HG03135 (cell line): Measurements from ENCODE around the gene AIPL1.
"Not testable (repeated sequence)": the region's sequence is repeated elsewhere in the genome, so short reads cannot be mapped to it uniquely, and the experiment has no call there.

ENCODE experiments used
- ATAC-seq: cut with Tn5 transposase; IDR thresholded peaks from one replicate; pipeline ENCODE4 v1.9.1; 2021; ENCODE audit warnings: mild to moderate bottlenecking, moderate library complexity; ENCODE audit not compliant: unreplicated experiment

The AIPL1 gene

DNA sequence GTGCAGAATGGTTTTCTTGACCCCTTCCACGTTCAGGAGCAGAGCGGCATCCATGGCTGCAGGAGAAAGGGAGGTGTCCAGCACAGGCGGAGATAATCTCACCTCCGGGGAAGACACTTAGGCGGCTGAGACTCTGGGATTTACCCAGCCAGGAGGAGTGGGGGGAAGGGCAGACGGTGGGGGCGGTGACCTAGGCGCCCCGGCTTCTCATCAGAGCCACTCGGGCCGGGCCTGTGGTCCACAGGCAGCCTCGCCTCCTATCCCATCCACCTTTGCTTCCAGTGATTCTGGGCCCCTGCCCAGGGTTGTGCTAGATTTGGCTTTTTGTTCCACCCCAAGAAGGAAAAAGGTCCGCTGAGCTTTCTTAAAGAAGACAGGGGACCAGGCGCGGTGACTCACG, at the start of gene AIPL1:
AIPL1 (minus strand) TSS at position 71 of the 400 bp plus-strand sequence; CDS start at position 54, 17 bp downstream.
- ATAC-seq = no peak

DNA sequence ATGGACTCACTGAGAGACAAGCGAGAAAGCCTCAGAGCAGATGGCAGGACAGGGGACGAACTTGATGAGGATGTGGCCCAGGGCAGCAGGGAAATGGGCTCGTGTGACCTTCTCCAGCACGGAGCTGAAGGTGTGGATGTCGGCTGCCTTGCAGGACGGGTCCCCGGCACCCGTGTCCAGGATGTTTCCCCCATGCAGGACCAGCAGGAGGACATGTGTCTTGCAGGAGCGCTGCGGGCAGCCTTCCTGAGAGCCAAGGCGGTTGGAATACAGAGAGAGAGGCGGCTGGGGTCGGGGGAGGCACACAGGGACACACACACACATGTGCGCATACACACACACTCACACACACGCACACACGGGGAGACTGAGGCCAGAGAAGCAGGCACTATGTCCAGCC, 48.6 kb upstream of the AIPL1 start:
- ATAC-seq = no peak

DNA sequence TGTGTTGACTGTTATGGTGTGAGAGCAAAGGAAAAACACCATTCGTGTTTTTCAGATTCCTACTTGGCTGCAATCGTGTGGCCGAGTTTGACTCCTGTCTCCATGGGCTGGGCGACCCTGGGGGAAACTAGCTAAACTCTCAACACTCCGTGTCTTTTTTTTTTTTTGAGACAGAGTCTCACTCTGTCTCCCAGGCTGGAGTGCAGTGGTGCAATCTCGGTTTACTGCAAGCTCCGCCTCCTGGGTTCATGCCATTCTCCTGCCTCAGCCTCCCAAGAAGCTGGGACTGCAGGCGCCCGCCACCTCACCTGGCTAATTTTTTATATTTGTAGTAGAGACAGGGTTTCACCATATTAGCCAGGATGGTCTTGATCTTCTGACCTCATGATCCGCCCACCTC, 47.9 kb upstream of the AIPL1 start:
- not testable (repeated sequence) for ATAC-seq

- ATAC-seq = no peak
Observed at GRCh38 chr17:6482105-6482455, 47.2 kb upstream of the AIPL1 start.

DNA sequence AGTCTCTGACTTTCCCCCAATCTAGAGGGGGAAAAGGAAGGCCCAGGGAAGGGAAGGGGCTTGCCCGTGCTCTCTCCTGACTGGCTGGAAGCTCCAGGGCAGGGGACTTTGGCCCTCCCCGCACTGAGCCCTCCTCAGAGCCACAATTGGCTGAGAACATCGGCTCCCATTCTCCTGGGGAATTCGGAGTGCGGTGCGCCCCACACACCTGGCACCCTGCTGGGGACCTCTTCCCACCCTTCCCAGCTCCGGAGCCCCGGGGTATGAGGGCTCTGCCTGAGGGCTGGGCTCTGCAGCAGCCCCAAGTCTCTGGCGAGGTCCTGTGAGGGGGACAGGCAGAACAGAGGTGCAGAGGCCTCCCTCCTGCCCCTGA, 45.4 kb upstream of the AIPL1 start:
- no peak for ATAC-seq

GRCh38 chr17:6479622-6480302, 44.8 kb upstream of the AIPL1 start:
- ATAC-seq = no peak

- ATAC-seq = no peak
Observed at GRCh38 chr17:6478486-6478885, 43.6 kb upstream of the AIPL1 start.

- ATAC-seq = no peak
Observed at GRCh38 chr17:6477831-6478383, 43.0 kb upstream of the AIPL1 start.

DNA sequence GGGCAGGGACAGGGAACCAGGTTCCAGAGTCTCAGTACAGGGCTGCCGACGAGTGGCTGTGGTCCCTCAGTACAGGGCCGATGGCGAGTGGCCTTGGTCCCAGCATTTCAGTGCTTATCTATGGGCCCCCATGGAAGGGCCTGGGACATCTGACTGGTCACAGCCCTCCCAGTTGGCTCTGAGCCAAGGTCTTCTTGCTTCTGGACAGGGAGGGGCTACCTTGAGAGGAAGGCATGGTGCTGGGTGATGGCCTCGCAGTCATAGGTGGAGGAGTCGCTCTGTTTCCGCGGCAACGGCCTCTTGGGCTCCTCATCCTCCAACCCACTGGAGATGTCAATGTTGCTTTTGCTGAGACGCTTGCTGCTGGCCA, 41.9 kb upstream of the AIPL1 start:
- ATAC-seq = no peak

GRCh38 chr17:6476076-6476809, 41.3 kb upstream of the AIPL1 start:
- no peak for ATAC-seq

- ATAC-seq = no peak
Observed at GRCh38 chr17:6475411-6475810, 40.5 kb upstream of the AIPL1 start.

DNA sequence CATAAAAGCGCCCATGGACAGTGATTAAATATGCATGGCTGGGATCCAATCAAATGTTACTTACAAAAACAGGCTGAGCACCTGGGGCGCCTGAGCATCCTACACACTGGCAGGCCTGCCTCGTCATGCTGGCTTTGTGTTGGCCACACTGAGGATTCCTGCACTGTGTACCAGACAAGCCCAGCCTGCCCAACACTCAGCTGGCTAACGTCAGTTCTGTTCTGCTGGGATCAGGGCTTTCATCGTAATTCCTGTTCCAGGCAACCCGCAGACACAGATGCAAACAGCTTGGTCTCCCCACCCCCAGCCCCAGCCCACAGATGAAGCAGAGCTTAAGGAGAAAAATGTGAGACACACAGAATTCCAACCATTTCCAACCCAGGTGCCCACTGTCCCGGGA, 40.0 kb upstream of the AIPL1 start:
- no peak for ATAC-seq

DNA sequence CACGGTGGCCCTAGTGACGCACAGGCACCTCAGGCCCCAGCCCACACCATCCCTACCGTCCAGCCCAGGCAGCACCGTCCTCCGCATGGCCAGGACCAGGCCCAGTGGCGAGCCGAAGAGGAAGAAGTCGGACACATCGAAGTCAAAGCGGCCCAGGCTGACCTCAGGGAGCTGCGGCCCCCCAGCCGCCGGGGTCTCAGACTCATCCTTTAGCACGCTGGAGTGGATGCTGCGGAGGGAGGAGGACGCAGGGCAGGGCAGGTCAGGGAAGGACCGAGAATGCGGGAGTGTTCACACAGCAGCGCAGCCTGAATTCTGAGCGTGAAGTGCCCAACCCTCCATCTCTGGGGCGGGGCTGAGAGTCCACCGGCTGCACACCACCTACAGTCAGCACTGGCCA, 39.5 kb upstream of the AIPL1 start:
- no peak for ATAC-seq

- ATAC-seq = no peak
Observed at GRCh38 chr17:6473128-6473767, 38.3 kb upstream of the AIPL1 start.

- ATAC-seq = no peak
Observed at GRCh38 chr17:6472517-6472916, 37.6 kb upstream of the AIPL1 start.

DNA sequence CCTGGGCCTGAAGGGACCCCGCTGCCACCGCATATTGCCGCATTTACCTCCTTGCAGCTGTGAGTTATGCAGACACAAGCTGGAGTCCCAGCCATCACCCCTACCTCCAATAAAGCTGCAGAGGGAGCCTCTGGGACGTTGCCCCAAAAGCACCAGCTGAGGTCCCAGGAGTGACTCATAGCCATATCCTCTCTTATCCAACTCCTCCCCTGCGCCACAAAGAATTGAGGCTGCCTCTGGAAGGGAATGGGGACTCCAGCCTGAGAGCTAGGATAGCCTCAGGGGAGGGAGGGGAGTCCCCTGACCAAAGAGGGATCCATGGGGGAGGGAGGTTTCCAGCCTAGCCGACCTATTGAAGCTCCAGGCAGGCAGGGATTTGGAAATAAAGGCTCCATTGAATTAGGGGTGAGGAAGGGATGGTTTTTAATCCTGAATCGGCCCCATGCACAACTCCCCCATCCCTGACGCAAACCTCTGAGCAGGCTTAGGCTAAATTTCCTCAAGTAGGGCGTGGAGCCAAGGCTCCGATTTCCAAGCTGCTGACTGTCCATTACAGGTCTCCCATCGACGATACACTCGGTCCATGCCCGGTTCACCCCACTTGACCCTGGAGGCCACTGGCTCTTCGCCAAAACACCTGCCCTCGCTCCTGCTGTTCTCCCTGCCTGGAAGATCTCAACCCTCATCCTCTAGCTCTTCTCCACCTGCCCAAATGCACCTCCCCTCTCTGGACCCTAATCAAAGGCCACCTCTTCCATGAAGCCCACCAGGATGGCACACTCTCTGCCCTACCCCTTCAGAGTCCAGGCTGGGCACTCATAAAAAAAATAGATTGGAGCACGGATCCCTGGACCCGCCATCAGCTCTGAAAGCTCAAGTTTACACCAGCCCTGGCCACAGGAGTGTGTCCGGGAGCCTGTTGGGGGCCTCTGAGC, 36.9 kb upstream of the AIPL1 start:
- no peak for ATAC-seq

GRCh38 chr17:6470751-6471521, 36.0 kb upstream of the AIPL1 start:
- no peak for ATAC-seq

DNA sequence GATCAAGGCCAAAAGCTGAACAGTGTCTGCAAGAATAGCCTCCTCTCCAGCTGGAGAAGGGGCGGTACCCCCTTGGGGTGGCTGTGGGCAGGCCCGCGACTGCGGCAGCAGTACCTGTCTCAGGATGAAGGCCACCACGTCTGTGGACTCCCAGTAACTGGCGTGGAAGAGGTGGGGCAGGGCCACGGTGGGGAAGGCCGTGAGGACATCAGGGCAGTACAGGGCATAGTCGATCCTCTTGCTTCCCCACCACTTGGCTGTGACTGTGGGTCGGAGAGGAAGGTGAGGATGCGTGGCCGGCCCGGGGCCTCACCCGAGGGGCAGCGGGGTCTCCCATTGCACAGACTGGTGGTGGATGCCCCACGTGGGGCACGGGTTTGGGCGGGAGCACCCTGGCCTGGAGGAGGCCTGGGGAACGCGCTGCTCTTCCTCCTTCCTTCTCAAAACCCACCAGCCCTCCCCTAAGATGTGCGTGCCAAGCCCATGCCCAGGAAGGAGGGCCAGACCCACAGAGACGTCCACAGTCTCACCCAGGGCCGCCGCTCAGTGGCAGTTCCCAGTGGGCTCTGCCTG, 35.3 kb upstream of the AIPL1 start:
- ATAC-seq = no peak

- ATAC-seq = no peak
Observed at GRCh38 chr17:6468051-6468790, 33.3 kb upstream of the AIPL1 start.
